ENCODE data around the gene DTNBP1.

GRCh38 chr6:15672818-15673217 lies 10.0 kb upstream of the DTNBP1 start:
- no peak for TF ChIP-seq CTCF (IDR thresholded peaks at IDR 0.05)
- no peak for TF ChIP-seq POLR2A (IDR thresholded peaks at IDR 0.05)
